Nucleus accumbens (tissue), 56 donors: Measurements from ENCODE around the gene AHNAK2.
"Not testable (repeated sequence)": the region's sequence is repeated elsewhere in the genome, so short reads cannot be mapped to it uniquely, and the experiment has no call there.

Experiments
- DNase-seq, 56 donors: peaks; one replicate each; lab custom pipeline; 2025; lab: John Stamatoyannopoulos, UW

The AHNAK2 gene

GRCh38 chr14:104908303-104908702, 69.9 kb downstream of the AHNAK2 start:
- no peak for DNase-seq

GRCh38 chr14:104905579-104905933, 72.6 kb downstream of the AHNAK2 start:
- DNase-seq: not testable (repeated sequence)

GRCh38 chr14:104904650-104905578, 73.3 kb downstream of the AHNAK2 start:
- not testable (repeated sequence) for DNase-seq

GRCh38 chr14:104903990-104904389, 74.2 kb downstream of the AHNAK2 start:
- no peak for DNase-seq

GRCh38 chr14:104900639-104901512, 77.3 kb downstream of the AHNAK2 start:
- no peak for DNase-seq

GRCh38 chr14:104899781-104900180, 78.4 kb downstream of the AHNAK2 start:
- no peak for DNase-seq

GRCh38 chr14:104898870-104899510, 79.2 kb downstream of the AHNAK2 start:
- DNase-seq: no peak

GRCh38 chr14:104898195-104898558, 80.0 kb downstream of the AHNAK2 start:
- DNase-seq: no peak

GRCh38 chr14:104897330-104898194, 80.6 kb downstream of the AHNAK2 start:
- no peak for DNase-seq

GRCh38 chr14:104895786-104896661, 82.2 kb downstream of the AHNAK2 start:
- DNase-seq: no peak

GRCh38 chr14:104895207-104895785, 82.9 kb downstream of the AHNAK2 start:
- DNase-seq: no peak

- DNase-seq: no peak
Measured at GRCh38 chr14:104894331-104895206, 83.6 kb downstream of the AHNAK2 start.

- DNase-seq: no peak
Measured at GRCh38 chr14:104893435-104894207, 84.6 kb downstream of the AHNAK2 start.

- no peak for DNase-seq
Measured at GRCh38 chr14:104892531-104893434, 85.4 kb downstream of the AHNAK2 start.

GRCh38 chr14:104891664-104892530, 86.3 kb downstream of the AHNAK2 start:
- no peak for DNase-seq
